HG03175 (cell line): Measurements from ENCODE around the gene RASAL2.

Experiments
- ATAC-seq: cut with Tn5 transposase; IDR thresholded peaks from one replicate; pipeline ENCODE4 v1.9.1; 2021; ENCODE audit warnings: mild to moderate bottlenecking, moderate library complexity; ENCODE audit not compliant: unreplicated experiment

Gene RASAL2

GRCh38 chr1:178093951-178094738 is at the start of gene RASAL2:
Gene RASAL2 (plus strand): TSS chr1:178094104. CDS start chr1:178094493, 389 bp downstream.
- ATAC-seq: peak; percentile 62

DNA sequence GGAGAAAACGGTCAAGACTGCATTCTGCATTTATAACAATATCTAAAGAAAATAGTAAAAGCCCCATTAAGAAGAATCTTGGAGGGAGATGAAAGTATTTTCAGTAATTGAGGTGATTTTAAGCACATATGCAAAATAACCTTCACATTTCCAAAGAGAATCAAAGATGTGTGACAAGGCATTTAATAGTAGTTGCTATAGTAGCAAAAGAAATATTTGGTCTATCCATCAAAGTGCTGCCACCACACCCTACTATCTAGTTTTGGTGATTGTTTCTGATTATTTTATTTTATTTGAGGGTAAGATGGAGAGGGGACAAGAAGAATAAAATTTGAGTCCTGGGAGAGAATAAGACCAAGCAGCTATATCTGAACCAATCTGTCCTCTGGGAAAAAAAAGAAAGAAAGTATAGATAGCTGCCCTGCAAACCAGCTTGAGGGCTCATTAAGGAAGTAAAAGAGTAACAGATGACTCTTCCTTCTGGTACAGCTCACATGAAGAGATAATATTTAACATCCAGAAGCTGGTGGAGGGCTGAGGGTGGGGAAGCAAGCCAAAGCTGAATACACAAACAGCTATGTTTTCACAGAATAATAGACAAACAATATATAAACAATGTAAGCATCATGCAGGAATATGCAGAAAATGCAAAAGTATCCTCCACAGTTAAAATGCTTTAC is 47.2 kb upstream of the RASAL2 start:
- no peak for ATAC-seq

- ATAC-seq: no peak
These were observed 46.4 kb upstream of the RASAL2 start for GRCh38 chr1:178047403-178048093.

GRCh38 chr1:178048426-178048825 is 45.5 kb upstream of the RASAL2 start:
- ATAC-seq: no peak

DNA sequence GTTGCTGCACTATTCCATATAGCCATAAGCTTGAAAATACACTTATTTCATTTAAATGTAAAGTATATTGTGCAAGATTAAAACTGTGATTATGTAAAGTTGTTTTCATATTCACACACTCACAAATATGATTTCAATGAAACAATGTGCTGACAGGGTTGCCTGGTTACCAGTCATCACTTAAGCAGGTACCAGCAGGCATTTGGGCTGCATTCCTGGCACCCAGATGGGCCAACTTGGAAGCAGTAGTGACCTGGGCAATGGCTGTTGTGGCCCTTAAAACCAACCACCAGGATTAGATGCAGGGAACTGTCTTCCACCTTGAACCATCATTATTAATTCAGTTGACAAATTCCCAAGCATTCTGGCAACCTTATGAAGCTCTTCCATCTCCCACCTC is 45.0 kb upstream of the RASAL2 start:
- no peak for ATAC-seq

DNA sequence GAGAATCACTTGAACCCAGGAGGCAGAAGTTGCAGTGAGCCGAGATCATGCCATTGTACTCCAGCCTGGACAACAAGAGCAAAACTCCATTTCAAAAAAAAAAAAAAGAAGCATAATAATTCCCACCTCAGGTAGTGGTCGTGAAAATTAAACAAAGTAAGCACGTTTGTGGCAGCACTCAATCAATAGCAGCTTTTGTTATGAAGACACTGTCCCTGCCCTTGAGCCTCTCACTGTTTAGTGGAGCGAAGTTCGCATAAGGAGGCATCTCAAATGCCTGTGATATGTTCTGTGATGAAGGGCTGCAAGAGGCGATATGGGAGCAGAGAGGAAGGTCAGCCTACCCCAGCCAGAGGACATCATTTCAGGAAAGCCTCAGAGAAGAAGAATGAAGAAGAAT is 43.8 kb upstream of the RASAL2 start:
- ATAC-seq: no peak

- ATAC-seq: no peak
These were observed 42.8 kb upstream of the RASAL2 start for GRCh38 chr1:178051071-178051470.

- ATAC-seq: no peak
These were observed 41.0 kb upstream of the RASAL2 start for GRCh38 chr1:178052650-178053461.

DNA sequence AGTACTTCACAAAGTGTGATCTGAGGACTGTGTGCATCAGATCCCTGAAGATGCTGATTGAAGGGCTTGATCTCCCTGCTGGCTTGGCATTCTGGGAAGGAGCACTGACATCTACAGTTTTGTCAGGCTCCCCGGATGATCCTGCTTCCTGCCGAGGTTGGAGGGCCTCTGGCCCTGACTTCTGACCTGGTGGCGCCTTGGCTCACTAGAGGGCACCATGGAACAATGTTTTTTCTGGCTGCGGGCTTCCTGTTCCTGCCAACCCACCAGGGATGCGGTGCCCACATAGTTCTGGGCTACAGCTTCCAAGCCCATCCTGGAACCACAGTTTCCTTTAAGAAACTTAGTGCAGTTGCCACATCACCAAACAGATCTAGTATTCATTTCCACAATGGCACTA is 38.8 kb upstream of the RASAL2 start:
- no peak for ATAC-seq

DNA sequence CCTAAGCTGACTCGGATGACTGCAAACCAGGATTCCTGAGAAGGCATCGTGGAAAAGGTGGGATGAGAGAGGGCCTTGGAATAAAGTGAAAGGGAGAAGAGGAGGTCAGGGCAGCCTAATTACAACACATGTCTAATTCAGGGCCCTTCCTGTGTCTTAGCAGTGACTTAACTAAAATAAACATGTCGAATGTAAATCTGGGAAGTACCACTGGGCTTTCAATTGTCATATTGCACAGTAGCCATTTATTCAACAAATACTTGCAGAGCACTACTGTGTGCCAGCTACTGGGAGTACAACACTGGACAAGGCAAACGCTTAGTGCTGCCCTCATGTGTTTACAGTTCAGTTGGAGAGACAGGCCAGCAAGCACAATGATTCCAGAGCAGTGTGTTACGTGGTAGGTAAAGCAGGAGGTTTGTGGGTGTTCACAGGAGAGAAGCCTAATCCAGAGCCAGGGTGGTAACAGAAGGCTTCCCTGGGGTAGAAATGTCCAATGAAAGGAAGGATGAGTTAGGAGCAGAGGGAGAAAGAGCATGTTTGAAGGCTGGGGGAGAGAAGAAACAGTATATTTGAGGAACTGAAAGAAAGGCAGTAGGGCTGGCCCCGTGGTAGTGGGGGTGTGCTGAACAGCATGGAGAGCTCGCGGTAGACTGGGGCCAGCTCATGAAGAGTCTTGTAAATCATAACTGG is 38.0 kb upstream of the RASAL2 start:
- peak; percentile 93 for ATAC-seq

GRCh38 chr1:178057141-178057765 is 36.7 kb upstream of the RASAL2 start:
- ATAC-seq: no peak

GRCh38 chr1:178057912-178058534 is 35.9 kb upstream of the RASAL2 start:
- ATAC-seq: no peak

DNA sequence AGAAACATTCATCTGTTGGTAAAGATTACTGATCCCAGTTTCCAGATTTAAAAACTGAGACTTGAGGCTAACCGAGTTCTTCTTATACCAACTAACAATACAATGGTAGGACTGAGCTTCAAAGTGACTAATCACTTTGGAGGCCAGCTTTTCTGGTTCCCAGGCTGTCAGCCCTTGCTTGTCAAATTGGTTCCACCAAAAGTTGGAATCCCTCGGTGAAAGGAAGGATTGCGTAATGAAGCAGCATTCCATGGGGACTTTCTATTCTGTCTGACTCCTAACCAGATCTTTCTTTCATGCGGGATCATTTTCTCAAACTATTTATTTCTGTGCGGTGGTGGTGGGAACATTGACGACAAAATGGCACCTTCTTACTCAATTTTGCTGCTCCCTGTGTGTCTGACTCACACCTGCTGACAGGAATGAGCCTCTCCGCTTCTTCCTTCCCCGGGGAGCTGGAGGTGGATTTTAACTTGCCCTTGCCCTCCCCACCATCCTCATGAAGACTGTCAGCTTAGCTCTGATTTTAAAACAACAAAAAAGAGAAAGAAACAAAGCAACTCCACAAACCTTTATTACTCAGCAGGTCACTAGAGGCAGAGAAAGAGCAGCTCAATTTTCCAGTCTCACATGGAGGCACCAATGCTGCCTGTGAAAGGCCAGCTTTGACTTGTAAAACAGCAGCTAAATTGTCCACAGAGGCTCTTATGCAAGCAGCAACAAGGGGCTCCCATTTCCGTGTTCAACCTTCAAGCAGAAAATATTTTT is 32.9 kb upstream of the RASAL2 start:
- no peak for ATAC-seq

GRCh38 chr1:178061620-178062019 is 32.3 kb upstream of the RASAL2 start:
- no peak for ATAC-seq

- no peak for ATAC-seq
These were observed 29.6 kb upstream of the RASAL2 start for GRCh38 chr1:178064191-178064821.

- no peak for ATAC-seq
These were observed 28.7 kb upstream of the RASAL2 start for GRCh38 chr1:178065250-178065649.

GRCh38 chr1:178066296-178066907 is 27.5 kb upstream of the RASAL2 start:
- peak; percentile 15 for ATAC-seq
